Gastrocnemius medialis (tissue), 4 donors: ENCODE results near the gene FGR. TPM values are rescaled to one million over a fixed set of nuclear protein-coding genes. Genes with fewer than 3 reads are reported as not detected.

Experiments
- ATAC-seq, 2 donors: fragments of 150-250 bp; one replicate each; pipeline ENCODE4 v1.9.1; 2016
- DNase-seq, 2 donors: peaks; one replicate each; pipeline ENCODE4 v3.0.0-alpha.2; 2019
- H3K27ac ChIP-seq, 4 donors: fragments of 200-600 bp; sonication (generic); 1 replicate in 1 of 4; 2 replicates in 3 of 4; pipeline ENCODE4 v1.5.1; 2016 to 2018; ENCODE audit warnings: mild to moderate bottlenecking in 2 of 4, moderate library complexity in 1 of 4
- H3K27me3 ChIP-seq, 3 donors: fragments of 200-600 bp; sonication (generic) in 2 of 3; 1 replicate in 1 of 3; 2 replicates in 2 of 3; pipeline versions ENCODE4 v1.5.1 to v1.6.0; 2016 to 2019; ENCODE audit warnings: mild to moderate bottlenecking in 1 of 3, moderate library complexity in 1 of 3
- H3K36me3 ChIP-seq, 2 donors: fragments of 200-600 bp; sonication (generic) in 1 of 2; one replicate each; pipeline ENCODE4 v1.5.1; 2017 to 2018
- H3K4me1 ChIP-seq, 2 donors: fragments of 200-600 bp; sonication (generic) in 1 of 2; one replicate each; pipeline ENCODE4 v1.5.1; 2016 to 2017; ENCODE audit warnings: mild to moderate bottlenecking in 2 of 2
- H3K4me3 ChIP-seq, 4 donors: fragments of 200-600 bp; sonication (generic) in 3 of 4; 1 replicate in 1 of 4; 2 replicates in 3 of 4; pipeline ENCODE4 v1.5.1; 2016 to 2019; ENCODE audit warnings: mild to moderate bottlenecking in 2 of 4
- H3K9me3 ChIP-seq, 3 donors: fragments of 200-600 bp; sonication (generic) in 2 of 3; 1 replicate in 1 of 3; 2 replicates in 2 of 3; pipeline ENCODE4 v1.5.1; 2016 to 2019
- CTCF ChIP-seq, 5 experiments: fragments of 450-650 bp in 3 of 5; fragments of 200-600 bp in 2 of 5; sonication (generic) in 2 of 5; IDR thresholded peaks in 4 of 5; conservative IDR thresholded peaks in 1 of 5; 1 replicate in 4 of 5; 2 replicates in 1 of 5; pipeline ENCODE4 v1.5.1; 2016 to 2019; ENCODE audit warnings: antibody characterized with exemption in 5 of 5, mild to moderate bottlenecking in 3 of 5, moderate library complexity in 3 of 5
- POLR2A ChIP-seq, 2 donors: fragments of 450-650 bp; IDR thresholded peaks; one replicate each; pipeline ENCODE4 v1.6.1; 2017; ENCODE audit warnings: antibody characterized with exemption in 2 of 2, mild to moderate bottlenecking in 2 of 2, moderate library complexity in 2 of 2
- in situ Hi-C, 4 donors: fragments of 200-750 bp; cut with MboI; loops; one replicate each; pipeline versions ENCODE4 v1.15.0 to v1.8.0; 2017; ENCODE audit warnings: low sequenced_read_pairs in 4 of 4
- intact Hi-C: fragments of 100-400 bp; cut with DNase I; formaldehyde crosslinking; loops from one replicate; pipeline ENCODE4 v1.15.1; 2023; ENCODE audit warnings: low total_unique reads
- total RNA-seq, 4 donors: library from RNA; depleted of rRNA; stranded (reverse); fragments of >200 nt; gene quantifications; one replicate each; pipeline versions ENCODE4 v1.1.0 to v1.2.3, GENCODE V29; 2016

FGR gene
- total RNA-seq, 4 donors from 2014 or later: 1.3 to 5.8 (median 4.7) TPM

DNA sequence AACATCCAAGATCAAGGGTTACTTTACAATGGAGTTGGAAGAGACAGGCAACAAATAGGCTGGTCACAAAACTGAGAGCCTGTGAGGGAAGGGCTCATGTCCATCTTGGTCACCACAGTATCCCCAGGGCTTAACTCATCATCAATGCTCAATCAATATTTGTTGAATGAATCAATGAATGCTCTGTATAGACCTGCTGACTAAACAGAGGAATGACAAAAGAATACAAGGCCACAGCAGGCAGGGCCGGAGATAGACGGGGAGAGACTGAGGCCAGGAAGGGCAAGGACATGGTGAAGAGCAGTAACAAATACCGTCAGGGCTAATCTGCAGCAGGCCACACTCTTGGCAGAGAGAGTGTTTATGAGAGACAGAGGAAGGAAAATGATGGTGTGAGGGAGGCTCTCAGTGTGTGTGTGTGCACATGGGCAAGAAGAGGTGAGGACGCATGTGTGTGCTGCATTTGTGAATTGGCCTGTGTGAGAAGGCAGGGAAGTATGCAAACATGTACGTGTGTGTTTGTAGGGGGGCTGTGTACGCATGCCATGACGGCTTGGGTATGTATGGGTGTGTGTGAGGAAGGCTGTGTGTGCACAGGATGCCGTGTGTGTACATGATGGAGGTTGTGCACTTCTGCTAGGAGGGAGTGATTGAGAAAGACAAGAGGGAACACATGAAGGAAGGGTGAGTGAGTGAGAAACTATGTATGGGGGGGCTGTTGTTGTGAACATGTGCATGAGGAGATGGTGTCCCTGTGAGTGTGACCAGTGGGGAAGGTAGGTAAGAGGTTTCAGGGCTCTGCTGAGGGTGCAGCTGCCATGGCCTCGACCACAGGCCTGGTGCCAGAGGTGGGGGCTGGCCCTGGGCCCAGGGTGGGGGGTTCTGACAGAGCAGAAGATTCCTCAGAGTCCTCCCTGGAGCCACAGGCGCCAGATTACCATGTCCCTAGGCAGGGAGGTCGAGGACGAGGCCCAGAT is 46.4 kb downstream of the FGR start:
- in situ Hi-C loops: no loop called here
- DNase-seq: no peak
- H3K36me3 ChIP-seq: no peaks in the 10 kb centered on the region

DNA sequence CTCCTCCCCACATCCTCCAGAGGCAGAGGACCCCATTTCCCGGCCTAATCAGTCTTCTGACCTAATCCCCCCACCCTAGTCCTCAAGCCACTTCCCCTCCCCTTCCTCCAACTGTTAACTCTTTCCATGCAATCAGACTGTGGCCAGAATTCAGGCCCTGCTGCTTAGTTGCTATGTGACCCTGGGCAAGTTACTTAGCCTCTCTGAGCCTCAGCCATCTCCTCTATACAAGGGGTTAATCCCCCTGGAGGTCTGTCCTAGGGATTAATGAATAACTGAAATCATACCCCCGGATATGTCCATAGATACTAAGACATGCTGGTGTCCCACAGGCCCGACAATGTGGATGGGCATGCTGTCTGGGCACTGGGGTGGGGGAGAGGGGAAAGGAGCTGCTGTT is 49.3 kb downstream of the FGR start:
- no peaks in the 10 kb centered on the region for H3K36me3 ChIP-seq
- H3K4me3 ChIP-seq: no peak overlapping the region
- intact Hi-C loops: no loop called here
- in situ Hi-C loops: no loop called here
- DNase-seq: no peak
- H3K27ac ChIP-seq: peak overlapping the region; percentile 24 to 100 (median 98)
- no peaks in the 10 kb centered on the region for H3K27me3 ChIP-seq
- TF ChIP-seq CTCF (IDR thresholded peaks at IDR 0.05 in 4 of 5, conservative IDR thresholded peaks at IDR 0.05 in 1 of 5) (no peak), POLR2A (IDR thresholded peaks at IDR 0.05) (no peak)
- no peak for ATAC-seq
- no peaks in the 10 kb centered on the region for H3K9me3 ChIP-seq
- H3K4me1 ChIP-seq: peaks cover 64 to 76% of the 10 kb centered on the region in 2 donors

More for the DNA sequence above, 46.4 kb downstream of the FGR start:
- Histone ChIP-seq H3K4me1 (peaks cover 75 to 78% of the 10 kb centered on the region in 2 donors), H3K4me3 (no peak overlapping the region), H3K9me3 (no peaks in the 10 kb centered on the region), H3K27me3 (no peaks in the 10 kb centered on the region), H3K27ac (peak overlapping the region; percentile 97 to 100 (median 100))
- intact Hi-C loops: no loop called here
- ATAC-seq: peak; percentile 47 to 79
- TF ChIP-seq POLR2A (IDR thresholded peaks at IDR 0.05) (no peak), CTCF (IDR thresholded peaks at IDR 0.05 in 4 of 5, conservative IDR thresholded peaks at IDR 0.05 in 1 of 5) (no peak)

DNA sequence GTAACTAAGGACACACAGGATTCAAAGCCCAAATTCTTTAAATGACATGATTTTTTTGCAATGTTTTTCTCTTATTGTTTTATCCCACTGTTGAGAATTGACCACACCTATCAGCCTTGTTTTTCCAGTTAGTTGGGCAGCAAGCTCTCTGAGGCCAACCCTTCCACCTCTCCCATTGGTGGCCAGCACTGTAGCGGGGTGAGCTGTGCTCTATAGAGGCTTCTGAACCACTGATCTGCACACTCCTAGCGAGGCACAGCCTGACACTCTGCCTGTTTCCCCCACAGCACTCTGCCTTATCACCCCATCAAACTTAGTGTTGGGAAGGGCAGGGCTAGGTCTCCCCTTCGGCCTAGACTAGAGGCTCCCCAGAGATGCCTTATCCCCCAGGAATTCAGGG is 50.5 kb downstream of the FGR start:
- in situ Hi-C loops: no loop called here
- H3K4me1 ChIP-seq: peaks cover 59 to 75% of the 10 kb centered on the region in 2 donors
- no peaks in the 10 kb centered on the region for H3K27me3 ChIP-seq
- intact Hi-C loops: no loop called here
- ATAC-seq (no peak), DNase-seq (no peak)
- H3K27ac ChIP-seq: peak overlapping the region; percentile 34 to 100 (median 98)
- H3K4me3 ChIP-seq: no peak overlapping the region
- H3K9me3 ChIP-seq: no peaks in the 10 kb centered on the region
- TF ChIP-seq CTCF (IDR thresholded peaks at IDR 0.05 in 4 of 5, conservative IDR thresholded peaks at IDR 0.05 in 1 of 5) (no peak), POLR2A (IDR thresholded peaks at IDR 0.05) (no peak)
- no peaks in the 10 kb centered on the region for H3K36me3 ChIP-seq

GRCh38 chr1:27583479-27583878 is 51.5 kb downstream of the FGR start:
- ATAC-seq (no peak), DNase-seq (no peak)
- Histone ChIP-seq H3K4me1 (peaks cover 55 to 67% of the 10 kb centered on the region in 2 donors), H3K4me3 (no peak overlapping the region), H3K9me3 (no peaks in the 10 kb centered on the region), H3K27ac (peak overlapping the region; percentile 95 to 100 (median 98)), H3K36me3 (no peaks in the 10 kb centered on the region), H3K27me3 (no peaks in the 10 kb centered on the region)
- intact Hi-C loops: no loop called here
- in situ Hi-C loops: no loop called here
- TF ChIP-seq POLR2A (IDR thresholded peaks at IDR 0.05): no peak
- no peak for TF ChIP-seq CTCF (IDR thresholded peaks at IDR 0.05 in 4 of 5, conservative IDR thresholded peaks at IDR 0.05 in 1 of 5)
